Measurements from ENCODE around the gene KIF16B. TPM values are rescaled to one million over a fixed set of nuclear protein-coding genes. Genes with fewer than 3 reads are reported as not detected.
"Not testable (repeated sequence)": the region's sequence is repeated elsewhere in the genome, so short reads cannot be mapped to it uniquely, and the experiment has no call there.

The KIF16B gene
- polyA plus RNA-seq, 3 donors = 21.0 to 23.7 (median 21.4) TPM

- no peak for DNase-seq
Measured at GRCh38 chr20:16481977-16482376, 91.3 kb downstream of the KIF16B start.

DNA sequence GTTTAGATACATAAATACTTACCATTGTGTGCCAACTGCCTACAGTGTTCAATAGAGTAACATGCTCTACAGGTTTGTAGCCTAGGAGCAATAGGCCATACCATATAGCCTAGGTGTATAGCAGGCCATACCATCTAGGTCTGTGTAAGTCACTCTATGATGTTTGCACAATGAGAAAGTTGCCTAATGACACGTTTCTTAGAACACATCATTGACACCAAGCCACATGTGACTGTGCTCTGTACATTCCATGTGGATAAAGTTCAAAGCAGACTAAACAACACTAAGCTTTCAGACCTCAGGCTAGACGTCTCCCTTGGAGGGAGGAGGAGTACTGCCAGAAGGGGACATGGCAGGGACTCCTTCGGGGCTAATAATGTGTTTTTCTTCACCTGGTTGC lies 93.6 kb downstream of the KIF16B start:
- DNase-seq = no peak

GRCh38 chr20:16477632-16478031 lies 95.6 kb downstream of the KIF16B start:
- DNase-seq = no peak

DNA sequence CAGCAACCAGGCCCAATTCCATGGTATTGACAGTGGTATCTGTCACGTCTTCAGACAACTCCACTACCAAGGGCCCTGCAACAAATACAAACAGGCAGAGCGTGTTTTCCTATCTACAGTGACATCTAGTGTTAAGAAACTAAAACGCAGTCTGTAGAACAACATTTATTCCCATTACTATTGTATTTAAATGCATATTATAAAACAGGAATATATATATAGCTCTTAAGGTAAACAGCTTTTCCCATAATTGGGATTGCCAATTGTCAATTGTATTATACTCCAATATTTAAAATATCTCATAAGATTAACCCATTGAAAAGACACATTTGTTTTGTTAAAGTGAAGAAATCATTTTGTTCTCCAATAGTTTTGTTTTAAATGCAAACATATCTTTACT lies 97.2 kb downstream of the KIF16B start:
- peak; percentile 63 for DNase-seq

- peak; percentile 8 for DNase-seq
Measured at GRCh38 chr20:16475225-16475624, 98.0 kb downstream of the KIF16B start.

DNA sequence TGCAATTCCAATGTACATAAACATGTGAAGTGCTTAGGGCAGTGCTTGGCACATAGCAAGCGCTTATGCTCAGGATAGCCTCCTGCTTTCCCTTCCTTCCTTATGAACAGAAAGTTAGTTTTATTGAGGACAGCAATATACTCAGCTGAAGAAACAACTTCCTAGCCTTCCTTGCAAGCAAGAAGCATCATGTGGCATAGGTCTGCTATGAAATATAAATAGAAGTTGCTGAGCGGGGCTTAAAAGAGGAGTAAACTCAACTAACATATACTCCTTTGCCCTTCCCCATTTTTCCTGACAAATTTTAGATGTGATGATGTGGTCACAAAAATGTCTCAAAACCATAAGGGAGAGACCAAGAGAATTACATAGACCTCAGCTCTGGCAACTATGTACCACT lies 98.9 kb downstream of the KIF16B start:
- no peak for DNase-seq

GRCh38 chr20:16472045-16472872 lies 101.0 kb downstream of the KIF16B start:
- no peak for DNase-seq

- DNase-seq = no peak
Measured at GRCh38 chr20:16469395-16469905, 103.8 kb downstream of the KIF16B start.

GRCh38 chr20:16462711-16463110 lies 110.5 kb downstream of the KIF16B start:
- no peak for DNase-seq

- no peak for DNase-seq
Measured at GRCh38 chr20:16459019-16459700, 114.1 kb downstream of the KIF16B start.

- no peak for DNase-seq
Measured at GRCh38 chr20:16457514-16457913, 115.7 kb downstream of the KIF16B start.

DNA sequence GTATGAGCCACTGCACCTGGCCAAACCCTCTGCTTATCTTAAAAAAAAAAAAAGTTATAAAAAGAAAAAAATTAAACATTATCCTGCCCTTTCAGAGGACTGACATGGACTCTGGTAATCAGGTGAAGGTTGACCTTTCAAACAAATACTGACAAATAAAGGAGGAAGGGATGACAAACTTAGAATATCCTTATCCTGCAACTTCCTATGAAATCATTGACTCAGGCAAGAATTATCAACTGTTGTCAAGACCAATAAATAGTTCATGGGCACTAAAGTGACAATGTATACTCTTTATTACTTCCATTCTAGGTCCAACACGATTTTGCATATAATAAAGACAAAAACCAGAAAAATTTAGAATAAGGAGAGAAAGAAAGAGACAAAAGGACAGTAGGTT lies 117.9 kb downstream of the KIF16B start:
- no peak for DNase-seq

GRCh38 chr20:16451982-16452381 lies 121.3 kb downstream of the KIF16B start:
- DNase-seq = no peak

DNA sequence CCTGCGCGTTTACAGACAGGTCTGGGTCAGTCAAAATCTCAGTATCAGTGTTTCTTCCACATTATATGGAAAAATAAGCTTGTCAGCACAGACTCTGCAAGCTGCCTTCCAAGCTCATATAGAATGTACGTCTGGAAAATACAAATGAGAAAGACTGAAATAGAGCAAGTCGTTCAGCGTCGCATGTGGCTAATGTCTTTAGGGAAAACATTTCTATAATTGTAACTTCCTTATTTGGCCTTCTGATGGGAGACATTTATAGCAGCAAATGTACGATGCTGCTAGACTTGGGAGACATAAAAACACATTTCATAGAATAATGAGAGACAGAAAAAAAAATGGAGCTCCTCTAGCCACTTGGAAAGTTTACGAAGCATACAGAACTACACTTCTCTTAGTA lies 122.2 kb downstream of the KIF16B start:
- no peak for DNase-seq

GRCh38 chr20:16446991-16447390 lies 126.3 kb downstream of the KIF16B start:
- no peak for DNase-seq

DNA sequence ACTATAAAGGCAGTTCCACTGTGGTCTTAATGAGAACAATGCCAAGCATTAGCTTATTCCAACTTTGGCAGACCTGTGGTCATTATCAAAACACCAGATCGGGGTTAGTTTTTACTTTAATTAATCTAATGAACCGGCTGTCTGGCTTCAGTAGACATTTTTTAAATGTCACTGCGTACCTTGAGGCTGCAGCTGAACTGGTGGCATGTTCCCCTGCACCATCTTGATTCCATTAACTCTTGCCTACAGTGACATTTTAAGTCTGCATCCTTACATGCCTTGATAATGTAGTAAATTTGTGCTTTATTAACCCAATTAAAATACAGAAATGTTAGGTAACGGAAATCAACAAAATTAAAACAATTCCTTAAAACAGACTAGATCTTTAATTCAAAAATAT lies 127.0 kb downstream of the KIF16B start:
- no peak for DNase-seq

GRCh38 chr20:16445482-16445881 lies 127.8 kb downstream of the KIF16B start:
- DNase-seq = no peak

DNA sequence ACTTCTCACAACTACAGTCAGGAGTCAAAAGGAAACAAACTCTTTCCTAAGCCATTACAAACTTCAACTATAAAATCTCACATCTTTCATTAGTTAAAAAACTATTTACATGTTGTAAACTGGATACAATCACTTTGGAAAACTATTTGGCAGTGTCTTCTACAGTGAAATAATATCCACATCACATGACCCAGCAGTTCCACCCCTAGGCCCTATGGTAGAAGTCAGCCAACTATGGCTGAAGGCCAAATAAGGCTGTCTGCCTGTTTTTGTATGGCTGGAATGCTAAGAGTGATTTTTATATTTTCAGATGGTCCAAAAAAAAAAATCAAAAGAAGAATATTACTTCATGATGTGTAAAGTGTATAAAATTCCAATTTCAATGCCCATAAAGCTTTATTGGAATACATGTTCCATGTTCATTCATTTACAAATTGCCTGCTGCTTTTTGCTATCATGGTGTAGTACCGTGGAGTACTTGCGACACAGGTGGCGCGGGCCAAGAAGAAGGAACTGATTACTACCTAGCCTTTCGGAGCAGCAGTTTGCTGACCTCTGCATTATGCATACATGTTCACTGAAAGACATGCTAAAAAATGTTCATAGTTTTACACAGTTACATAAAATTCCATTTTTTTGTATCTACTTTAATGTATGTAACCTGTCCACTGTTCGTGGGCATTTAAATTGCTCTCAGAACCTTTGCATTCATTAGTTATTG lies 129.0 kb downstream of the KIF16B start:
- no peak for DNase-seq

- no peak for DNase-seq
Measured at GRCh38 chr20:16441546-16442164, 131.6 kb downstream of the KIF16B start.

GRCh38 chr20:16440686-16441085 lies 132.6 kb downstream of the KIF16B start:
- DNase-seq = no peak

DNA sequence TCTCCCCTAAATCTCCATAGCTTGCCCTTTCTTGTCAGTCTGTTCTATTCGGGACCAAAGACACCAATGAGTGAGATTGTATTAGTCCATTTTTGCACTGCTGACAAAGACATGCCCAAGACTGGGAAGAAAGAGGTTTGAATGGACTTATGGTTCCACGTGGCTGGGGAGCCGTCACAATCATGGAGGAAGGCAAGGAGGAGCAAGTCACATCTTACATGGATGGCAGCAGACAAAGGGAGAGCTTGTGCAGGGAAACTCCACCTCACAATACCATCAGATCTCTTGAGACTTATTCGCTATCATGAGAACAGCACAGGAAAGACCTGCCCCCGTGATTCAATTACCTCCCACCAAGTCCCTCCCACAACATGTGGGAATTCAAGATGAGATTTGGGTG lies 133.7 kb downstream of the KIF16B start:
- not testable (repeated sequence) for DNase-seq

- DNase-seq = no peak
Measured at GRCh38 chr20:16438100-16438499, 135.1 kb downstream of the KIF16B start.

All from renal pelvis (tissue), 4 donors.